HG02884 (cell line): Measurements from ENCODE around the gene SH3BP5L.
"Not testable (repeated sequence)": the region's sequence is repeated elsewhere in the genome, so short reads cannot be mapped to it uniquely, and the experiment has no call there.

ENCODE experiments used
- ATAC-seq: cut with Tn5 transposase; IDR thresholded peaks from one replicate; pipeline ENCODE4 v1.9.1; 2021; ENCODE audit warnings: mild to moderate bottlenecking, moderate library complexity; ENCODE audit not compliant: unreplicated experiment

Gene SH3BP5L

GRCh38 chr1:248830718-248831017 lies 5.0 kb upstream of the SH3BP5L start:
- not testable (repeated sequence) for ATAC-seq

- no peak for ATAC-seq
These were observed 3.1 kb upstream of the SH3BP5L start for GRCh38 chr1:248828845-248829244.

GRCh38 chr1:248825573-248825908 lies 174 bp downstream of the SH3BP5L start:
- peak; percentile 2 for ATAC-seq

- ATAC-seq, result no peak
These were observed 579 bp downstream of the SH3BP5L start for GRCh38 chr1:248825136-248825535.

GRCh38 chr1:248824701-248825100 lies 1.0 kb downstream of the SH3BP5L start:
- ATAC-seq, result no peak

GRCh38 chr1:248824301-248824700 lies 1.4 kb downstream of the SH3BP5L start:
- no peak for ATAC-seq

GRCh38 chr1:248823517-248824001 lies 2.2 kb downstream of the SH3BP5L start:
- no peak for ATAC-seq

- peak; percentile 14 for ATAC-seq
These were observed 3.3 kb downstream of the SH3BP5L start for GRCh38 chr1:248822148-248823032.

- ATAC-seq, result no peak
These were observed 4.1 kb downstream of the SH3BP5L start for GRCh38 chr1:248821641-248822040.

GRCh38 chr1:248821101-248821500 lies 4.6 kb downstream of the SH3BP5L start:
- no peak for ATAC-seq

GRCh38 chr1:248820041-248820585 lies 5.6 kb downstream of the SH3BP5L start:
- ATAC-seq, result no peak

GRCh38 chr1:248818505-248819374 lies 7.0 kb downstream of the SH3BP5L start:
- no peak for ATAC-seq

- ATAC-seq, result no peak
These were observed 8.7 kb downstream of the SH3BP5L start for GRCh38 chr1:248817065-248817464.

GRCh38 chr1:248816042-248816851 lies 9.5 kb downstream of the SH3BP5L start:
- no peak for ATAC-seq

- ATAC-seq, result no peak
These were observed 10.2 kb downstream of the SH3BP5L start for GRCh38 chr1:248815407-248816034.

GRCh38 chr1:248814351-248814750 lies 11.4 kb downstream of the SH3BP5L start:
- ATAC-seq, result no peak

GRCh38 chr1:248813546-248813945 lies 12.2 kb downstream of the SH3BP5L start:
- ATAC-seq, result no peak

GRCh38 chr1:248812736-248813425 lies 12.8 kb downstream of the SH3BP5L start:
- no peak for ATAC-seq
